GM10266 (cell line): ENCODE results near the gene WFDC6.

ENCODE experiments used
- DNase-seq: peaks from one replicate; pipeline ENCODE4 v3.0.0; 2012; ENCODE audit errors: extremely low spot score
- CTCF ChIP-seq: IDR thresholded peaks from 2 replicates; pipeline ENCODE4 v1.5.1; 2012; ENCODE audit warnings: mild to moderate bottlenecking, low read depth; ENCODE audit not compliant: control insufficient read depth, insufficient read depth; ENCODE audit errors: missing control alignments

Gene WFDC6

GRCh38 chr20:45547206-45547770 is 8.0 kb upstream of the WFDC6 start, which contains the start of gene EPPIN:
EPPIN (minus strand) TSS chr20:45547401; CDS start chr20:45547357, 44 bp downstream.
- TF ChIP-seq CTCF = no peak
- DNase-seq = no peak

GRCh38 chr20:45545754-45546453 is 6.6 kb upstream of the WFDC6 start:
- no peak for DNase-seq
- TF ChIP-seq CTCF = peak; percentile 29

GRCh38 chr20:45545351-45545750 is 6.1 kb upstream of the WFDC6 start:
- no peak for DNase-seq
- no peak for TF ChIP-seq CTCF

- no peak for DNase-seq
- no peak for TF ChIP-seq CTCF
Measured at GRCh38 chr20:45538209-45538799, 978 bp downstream of the WFDC6 start.

GRCh38 chr20:45527294-45527693 is 12.0 kb downstream of the WFDC6 start:
- TF ChIP-seq CTCF = no peak
- DNase-seq = no peak

- no peak for TF ChIP-seq CTCF
- no peak for DNase-seq
Measured at GRCh38 chr20:45523821-45524220, 15.5 kb downstream of the WFDC6 start.

GRCh38 chr20:45518282-45518681 is 21.0 kb downstream of the WFDC6 start:
- DNase-seq = no peak
- no peak for TF ChIP-seq CTCF
